Measurements from ENCODE around the gene KRTAP10-6.
"Not testable (repeated sequence)": the region's sequence is repeated elsewhere in the genome, so short reads cannot be mapped to it uniquely, and the experiment has no call there.

KRTAP10-6 gene

DNA sequence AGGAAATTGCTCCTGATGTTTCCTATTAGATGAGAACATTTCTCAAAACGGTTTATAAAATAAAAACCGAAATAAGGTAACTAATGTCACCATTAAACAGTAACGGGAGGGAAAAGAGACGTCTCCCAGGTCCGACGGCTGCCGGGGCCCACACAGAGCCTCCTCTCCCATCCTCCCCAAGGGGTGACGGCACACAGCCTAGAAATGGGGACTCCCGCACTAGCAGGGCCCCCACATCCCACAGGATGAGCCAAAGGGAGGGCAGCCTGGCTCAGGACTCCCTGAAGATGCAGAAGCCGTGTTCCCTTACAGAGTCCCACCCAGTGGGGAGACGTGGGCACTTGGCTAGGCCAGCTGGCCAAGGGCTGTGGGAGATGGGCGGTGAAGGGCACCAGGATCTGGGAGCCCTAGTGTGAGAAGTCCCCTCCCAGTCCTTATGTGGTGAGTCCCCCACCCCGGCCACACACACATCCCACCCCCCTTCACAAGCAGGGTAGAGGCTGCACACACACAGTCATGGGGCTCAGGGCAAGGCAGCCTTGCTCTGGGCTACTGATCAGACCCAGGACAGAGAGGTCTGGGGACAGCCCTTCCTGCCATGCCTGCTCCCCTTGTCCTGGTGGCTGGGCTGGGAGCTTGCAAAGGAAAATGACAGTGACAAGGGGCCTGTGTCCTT, 37.0 kb downstream of the KRTAP10-6 start:
- DNase-seq, result no peak

DNA sequence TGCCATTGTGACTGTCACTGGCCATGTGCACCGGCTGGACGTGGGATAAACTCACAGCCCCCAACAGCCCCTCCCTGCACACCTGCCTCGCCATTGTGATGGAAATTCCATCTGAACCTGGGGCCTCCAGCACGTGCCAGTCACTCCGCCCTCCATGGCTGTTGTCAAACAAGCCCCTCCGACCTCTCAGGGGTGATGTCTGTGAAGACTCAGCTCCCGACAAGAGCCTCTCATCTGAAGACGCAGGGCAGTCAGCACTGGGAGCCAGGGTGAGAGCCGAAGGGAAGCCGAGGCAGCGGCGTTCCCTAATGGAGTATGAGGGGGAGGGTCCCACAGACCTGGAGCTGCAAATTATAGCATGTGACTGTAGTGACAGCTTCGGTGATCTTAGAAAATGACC, 39.6 kb downstream of the KRTAP10-6 start:
- no peak for DNase-seq

DNA sequence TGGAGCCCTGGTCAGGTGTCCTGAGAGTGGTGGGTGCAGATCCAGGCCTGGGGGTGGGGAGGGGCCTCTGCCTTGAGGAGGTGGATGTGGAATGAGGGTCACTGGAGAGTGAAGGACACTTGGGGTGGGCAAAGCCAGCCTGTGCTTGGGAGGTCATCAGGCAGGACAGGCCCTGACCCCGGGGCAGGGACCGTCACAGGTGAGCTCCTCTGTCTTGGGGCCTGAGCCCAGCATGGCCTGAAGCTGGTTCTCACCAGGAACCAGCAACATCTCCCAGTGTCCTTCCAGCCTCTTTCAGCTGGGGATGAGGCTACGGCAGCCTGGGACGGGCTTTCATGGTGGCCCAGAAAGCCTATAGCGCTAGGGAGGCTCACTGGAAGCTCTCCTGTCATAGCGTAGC, 40.2 kb downstream of the KRTAP10-6 start:
- DNase-seq, result no peak

DNA sequence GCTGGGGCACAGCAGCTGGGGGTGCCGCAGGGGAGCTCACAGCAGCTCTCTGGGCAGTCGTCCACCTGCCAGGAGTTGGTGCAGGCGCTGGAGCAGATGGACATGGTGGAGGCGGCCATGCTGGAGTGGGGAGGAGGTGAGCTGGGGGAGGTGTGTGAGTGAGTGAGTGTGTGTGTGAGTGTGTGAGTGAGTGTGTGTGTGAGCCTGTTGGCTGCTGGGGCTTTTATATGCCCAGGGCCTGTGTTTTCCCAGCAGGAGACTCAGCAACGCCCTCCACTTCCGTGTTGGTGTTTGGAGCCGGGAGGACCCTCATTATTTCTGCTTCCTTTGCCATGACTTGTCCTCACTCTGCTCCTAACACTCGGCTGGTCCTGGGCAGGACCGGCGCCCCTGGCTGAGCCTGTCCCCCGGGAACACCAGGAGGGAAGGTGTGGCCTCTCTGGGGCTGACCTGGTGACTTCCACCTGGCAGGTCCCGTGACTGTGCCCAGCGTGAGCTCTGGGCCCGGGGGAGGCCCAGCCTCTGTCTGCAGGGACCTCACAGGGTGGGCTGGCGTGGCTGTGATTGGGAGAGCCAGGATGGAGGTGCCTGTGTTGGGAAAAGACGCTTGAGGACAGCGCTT, 40.9 kb downstream of the KRTAP10-6 start, which contains the start of gene KRTAP10-2:
KRTAP10-2 (minus strand) TSS at position 166 of the 622 bp plus-strand sequence; CDS start at position 119, 47 bp downstream.
- no peak for DNase-seq

DNA sequence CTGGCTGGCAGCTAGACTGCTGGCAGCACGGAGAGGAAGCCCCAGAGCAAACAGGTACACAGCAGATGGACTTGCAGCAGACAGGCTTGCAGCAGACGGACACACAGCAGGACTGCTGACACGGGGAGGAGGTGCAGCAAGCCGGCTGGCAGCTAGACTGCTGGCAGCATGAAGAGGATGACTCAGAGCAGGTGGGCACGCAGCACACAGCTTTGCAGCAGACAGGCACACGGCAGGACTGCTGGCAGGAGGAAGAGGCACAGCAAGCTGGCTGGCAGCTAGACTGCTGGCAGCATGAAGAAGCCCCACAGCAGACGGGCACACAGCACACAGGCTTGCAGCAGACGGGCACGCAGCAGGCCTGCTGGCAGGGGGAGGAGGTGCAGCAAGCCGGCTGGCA, 41.5 kb downstream of the KRTAP10-6 start:
- DNase-seq, result no peak

DNA sequence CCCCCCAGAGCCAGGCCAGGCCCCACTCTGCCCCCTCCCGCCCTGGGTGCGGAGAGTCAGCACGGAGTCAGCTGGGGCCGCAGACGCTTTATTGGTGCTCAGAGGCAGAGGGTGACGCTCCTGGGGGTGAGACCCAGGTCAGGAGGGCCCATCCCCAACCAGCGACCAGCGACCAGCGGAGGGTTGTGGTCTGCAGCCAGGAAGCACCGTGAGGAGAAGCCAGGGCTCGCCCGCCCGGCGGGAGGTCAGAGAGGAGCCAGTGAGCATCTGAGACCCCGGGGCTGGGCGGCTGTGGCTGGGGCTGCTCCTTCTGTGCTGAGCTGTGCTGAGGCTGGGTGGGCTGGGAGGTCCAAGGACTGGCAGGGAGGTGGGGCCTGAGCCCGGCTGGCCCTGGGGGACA, 42.0 kb downstream of the KRTAP10-6 start:
- DNase-seq, result not testable (repeated sequence)

DNA sequence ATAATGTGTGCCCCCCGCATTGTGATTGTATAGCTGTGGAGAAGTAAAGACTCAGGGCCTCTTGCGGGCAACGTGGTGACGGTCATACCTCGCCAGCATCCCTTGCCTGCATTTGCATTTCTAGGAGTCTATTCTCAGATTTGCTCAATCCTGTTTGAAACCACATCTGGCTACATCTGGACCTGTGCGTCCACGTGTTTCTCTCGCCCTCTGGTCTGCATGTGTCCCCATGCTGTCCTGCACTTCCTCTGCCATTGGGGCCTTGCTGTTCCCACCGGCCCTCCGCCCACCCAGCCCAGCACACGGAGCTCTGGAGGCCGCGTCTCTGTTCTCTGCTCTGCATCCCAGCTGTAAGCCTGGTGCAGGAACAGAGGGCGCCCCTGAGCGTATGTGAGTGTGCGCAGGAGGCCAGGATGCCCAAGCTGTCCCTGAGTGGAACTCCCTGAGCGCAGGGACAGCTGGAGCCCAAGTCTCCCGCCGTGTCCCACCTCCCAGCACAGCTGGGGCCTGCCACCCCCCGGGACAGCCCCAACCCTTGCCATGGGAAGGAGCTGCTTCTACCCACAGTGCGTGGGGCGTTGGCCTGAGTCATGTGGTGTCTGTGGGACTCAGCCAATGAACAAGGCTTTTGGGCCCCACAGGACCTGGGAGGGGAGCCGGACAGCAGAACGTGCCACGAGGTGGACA, 42.6 kb downstream of the KRTAP10-6 start:
- no peak for DNase-seq

DNA sequence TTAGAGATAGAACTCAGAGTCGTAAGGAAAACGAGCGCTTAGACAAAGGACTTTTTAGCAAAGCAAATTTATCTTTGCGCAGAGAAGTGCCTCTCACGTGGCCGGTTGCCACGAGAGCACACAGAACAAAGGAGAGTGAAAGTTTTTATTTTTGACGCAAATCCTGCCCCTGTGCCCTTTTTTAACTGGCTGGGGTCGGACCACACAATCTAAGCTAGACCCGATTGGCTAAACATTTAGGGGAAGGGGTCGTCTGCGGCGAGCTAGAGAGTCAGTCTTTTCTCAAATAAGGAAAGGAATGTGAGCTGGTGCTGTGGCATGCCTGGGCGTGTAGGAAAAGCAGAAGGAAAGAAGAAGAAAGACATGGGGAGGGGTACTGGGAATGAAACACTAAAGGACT, 43.4 kb downstream of the KRTAP10-6 start:
- no peak for DNase-seq

DNA sequence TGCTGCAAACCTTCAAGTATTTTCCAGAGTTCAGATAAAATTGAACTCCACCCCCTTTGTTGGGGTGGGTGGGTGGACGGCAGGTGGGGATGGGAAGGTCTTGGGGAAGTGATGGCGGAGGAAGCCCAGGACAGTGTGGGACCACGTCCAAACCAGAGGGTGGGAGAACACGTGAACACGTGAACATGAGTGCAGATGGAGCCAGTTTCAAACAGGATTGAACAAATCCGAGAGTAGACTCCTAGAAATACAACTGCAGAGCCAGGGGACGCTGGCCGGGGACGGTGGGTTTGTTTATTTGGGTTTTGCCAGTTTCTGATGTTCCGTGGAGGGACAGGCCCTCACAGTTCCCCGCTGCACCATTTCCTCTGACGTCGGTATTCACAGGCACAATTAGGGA, 43.9 kb downstream of the KRTAP10-6 start:
- DNase-seq, result no peak

DNA sequence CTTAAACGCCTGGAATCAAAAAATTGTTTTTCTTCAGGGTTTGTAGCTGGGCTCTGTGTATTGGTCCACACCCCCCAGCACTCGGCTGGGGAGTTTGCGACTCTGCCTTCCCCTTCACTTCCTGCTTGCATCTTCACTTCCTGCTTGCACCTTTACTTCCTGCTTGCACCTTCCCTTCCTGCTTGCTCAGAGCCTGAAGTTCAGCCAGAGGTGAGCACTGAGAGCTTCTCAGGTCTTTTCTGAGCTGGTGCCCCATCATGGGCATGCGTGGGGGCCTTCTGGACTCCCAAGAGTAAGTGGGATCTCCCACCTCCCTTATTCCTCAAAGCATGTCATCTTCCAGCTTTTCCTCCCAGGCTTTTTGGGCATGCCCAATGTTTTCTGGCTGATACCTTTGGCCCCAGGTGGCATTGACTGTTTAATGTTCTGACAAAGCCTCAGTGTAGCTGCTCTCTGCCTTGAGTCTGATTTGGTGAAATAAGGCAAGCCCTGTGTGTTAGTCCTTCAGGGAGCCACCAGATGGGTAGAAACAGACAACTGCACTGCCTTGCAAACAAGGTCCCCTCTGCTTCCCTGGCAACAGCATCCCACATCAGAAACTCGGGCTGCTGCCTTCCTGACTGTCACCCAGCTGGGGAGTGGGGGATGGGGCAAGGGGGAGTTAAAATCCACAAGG, 44.5 kb downstream of the KRTAP10-6 start:
- peak; percentile 45 for DNase-seq

DNA sequence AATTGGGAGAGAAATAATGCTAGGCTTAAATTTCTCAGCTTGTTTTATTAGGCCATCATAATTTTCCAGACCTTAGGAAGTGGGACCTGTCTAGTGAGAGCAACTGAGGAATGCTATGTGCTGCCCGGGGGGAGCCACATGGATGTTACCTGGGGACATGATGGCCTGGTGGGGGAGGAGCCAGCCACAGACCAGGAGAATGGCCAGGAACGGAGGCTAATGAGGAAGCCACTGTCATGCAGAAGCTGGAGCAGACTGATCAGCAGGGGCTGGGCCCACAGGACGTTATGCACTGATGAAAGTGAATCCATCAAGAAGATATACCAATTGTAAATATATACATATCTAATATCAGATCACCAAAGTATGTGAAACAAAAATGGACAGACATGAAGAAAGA, 47.7 kb downstream of the KRTAP10-6 start:
- no peak for DNase-seq

DNA sequence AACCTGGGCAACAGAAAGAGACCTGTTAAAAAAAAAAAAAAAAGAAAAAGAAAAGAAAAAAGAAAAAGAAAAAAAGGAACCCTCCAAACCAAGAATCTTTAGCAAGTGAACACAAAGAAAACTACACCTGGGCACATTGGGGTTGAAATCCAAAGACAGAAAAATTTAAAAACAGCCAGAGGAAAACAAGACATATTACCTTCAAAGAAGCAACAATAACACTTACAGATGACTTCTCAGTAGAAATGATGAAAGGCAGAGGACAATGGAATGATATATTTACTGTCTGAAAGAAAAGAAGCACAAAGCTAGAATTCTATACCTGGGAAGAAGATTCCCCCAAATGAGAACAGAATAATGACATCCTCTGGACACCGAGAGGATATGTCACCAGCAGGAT, 49.6 kb downstream of the KRTAP10-6 start:
- DNase-seq, result no peak

Measured in CD4-positive, alpha-beta T cell treated with Interleukin-4 for 4 hours (primary cell).